Ascending aorta (tissue), 2 donors: Measurements from ENCODE around the gene NECAP2. TPM values are rescaled to one million over a fixed set of nuclear protein-coding genes. Genes with fewer than 3 reads are reported as not detected.
"Not testable (repeated sequence)": the region's sequence is repeated elsewhere in the genome, so short reads cannot be mapped to it uniquely, and the experiment has no call there.

ENCODE experiments used
- DNase-seq, 2 donors: peaks; one replicate each; pipeline ENCODE4 v3.0.0-alpha.2; 2019; ENCODE audit warnings: low spot score in 2 of 2
- H3K27ac ChIP-seq, 2 donors: fragments of 200-600 bp; sonication (generic); one replicate each; pipeline ENCODE4 v1.5.1; 2016 to 2017; ENCODE audit warnings: mild to moderate bottlenecking in 1 of 2
- H3K27me3 ChIP-seq: fragments of 200-600 bp; sonication (generic); one replicate; pipeline ENCODE4 v1.5.1; 2017
- H3K36me3 ChIP-seq, 2 donors: fragments of 200-600 bp; sonication (generic); one replicate each; pipeline ENCODE4 v1.5.1; 2016
- H3K4me1 ChIP-seq, 2 donors: fragments of 200-600 bp; sonication (generic); one replicate each; pipeline ENCODE4 v1.5.1; 2016 to 2017; ENCODE audit warnings: mild to moderate bottlenecking in 1 of 2
- H3K4me3 ChIP-seq, 2 donors: fragments of 200-600 bp; sonication (generic); one replicate each; pipeline ENCODE4 v1.5.1; 2016 to 2017; ENCODE audit warnings: mild to moderate bottlenecking in 1 of 2
- H3K9me3 ChIP-seq, 2 donors: fragments of 200-600 bp; sonication (generic); one replicate each; pipeline ENCODE4 v1.5.1; 2016
- CTCF ChIP-seq, 3 experiments: fragments of 200-600 bp in 2 of 3; fragments of 450-650 bp in 1 of 3; sonication (generic) in 2 of 3; IDR thresholded peaks; one replicate each; pipeline ENCODE4 v1.5.1; 2016 to 2019; ENCODE audit warnings: antibody characterized with exemption in 3 of 3, mild to moderate bottlenecking in 1 of 3, moderate library complexity in 1 of 3
- intact Hi-C: fragments of 100-400 bp; cut with DNase I; formaldehyde crosslinking; loops from one replicate; pipeline ENCODE4 v1.15.1; 2023
- total RNA-seq: library from RNA; depleted of rRNA; stranded (reverse); fragments of >200 nt; gene quantifications from one replicate; pipeline ENCODE4 v1.1.0, GENCODE V29; 2016

NECAP2 gene
- total RNA-seq, 1 donor from 2014 or later = 28.6 TPM

- intact Hi-C loops = no loop called here
- Histone ChIP-seq H3K27ac (no peak overlapping the region), H3K4me3 (no peak overlapping the region), H3K4me1 (no peaks in the 10 kb centered on the region), H3K36me3 (peaks cover 74 to 92% of the 10 kb centered on the region in 2 donors), H3K9me3 (no peaks in the 10 kb centered on the region), H3K27me3 (no peaks in the 10 kb centered on the region)
- DNase-seq = no peak
- TF ChIP-seq CTCF (IDR thresholded peaks at IDR 0.05) = no peak
Measured at GRCh38 chr1:16451841-16452528, 11.5 kb downstream of the NECAP2 start.

- intact Hi-C loops, H3K9me3 ChIP-seq, DNase-seq, H3K27ac ChIP-seq, H3K4me3 ChIP-seq, H3K27me3 ChIP-seq: not testable (repeated sequence)
- peaks cover 0 to 11% of the 10 kb centered on the region in 2 donors for H3K4me1 ChIP-seq
- peaks cover 64 to 83% of the 10 kb centered on the region in 2 donors for H3K36me3 ChIP-seq
Measured at GRCh38 chr1:16454909-16455308, 14.4 kb downstream of the NECAP2 start.

GRCh38 chr1:16456151-16456550 lies 15.6 kb downstream of the NECAP2 start:
- H3K4me3 ChIP-seq, DNase-seq, intact Hi-C loops, H3K27ac ChIP-seq, H3K27me3 ChIP-seq, H3K9me3 ChIP-seq: not testable (repeated sequence)
- Histone ChIP-seq H3K4me1 (peaks cover 0 to 11% of the 10 kb centered on the region in 2 donors), H3K36me3 (peaks cover 63 to 77% of the 10 kb centered on the region in 2 donors)

- Histone ChIP-seq H3K27me3 (no peaks in the 10 kb centered on the region), H3K36me3 (peaks cover 52 to 55% of the 10 kb centered on the region in 2 donors), H3K27ac (peak overlapping the region; percentile 23 to 24), H3K4me3 (no peak overlapping the region), H3K9me3 (no peaks in the 10 kb centered on the region), H3K4me1 (peaks cover 0 to 11% of the 10 kb centered on the region in 2 donors)
- intact Hi-C loops = no loop called here
- TF ChIP-seq CTCF (IDR thresholded peaks at IDR 0.05) = no peak
- DNase-seq = no peak
Measured at GRCh38 chr1:16458831-16459230, 18.3 kb downstream of the NECAP2 start.

GRCh38 chr1:16459352-16459925 lies 18.9 kb downstream of the NECAP2 start:
- H3K27me3 ChIP-seq = no peaks in the 10 kb centered on the region
- H3K9me3 ChIP-seq = no peaks in the 10 kb centered on the region
- peaks cover 46 to 50% of the 10 kb centered on the region in 2 donors for H3K36me3 ChIP-seq
- peaks cover 0 to 11% of the 10 kb centered on the region in 2 donors for H3K4me1 ChIP-seq
- H3K4me3 ChIP-seq = no peak overlapping the region
- intact Hi-C loops = no loop called here
- no peak for DNase-seq
- no peak overlapping the region for H3K27ac ChIP-seq
- TF ChIP-seq CTCF (IDR thresholded peaks at IDR 0.05) = no peak

GRCh38 chr1:16461681-16462080 lies 21.2 kb downstream of the NECAP2 start:
- peaks cover 35 to 37% of the 10 kb centered on the region in 2 donors for H3K36me3 ChIP-seq

More at GRCh38 chr1:16461681-16462080, 21.2 kb downstream of the NECAP2 start:
- peaks cover 0 to 11% of the 10 kb centered on the region in 2 donors for H3K4me1 ChIP-seq
- DNase-seq = no peak
- no peak overlapping the region for H3K4me3 ChIP-seq
- TF ChIP-seq CTCF (IDR thresholded peaks at IDR 0.05) = no peak
- no peak overlapping the region for H3K27ac ChIP-seq
- intact Hi-C loops = no loop called here
- H3K9me3 ChIP-seq = no peaks in the 10 kb centered on the region
- no peaks in the 10 kb centered on the region for H3K27me3 ChIP-seq
